Left colon (tissue), 2 donors: ENCODE data around the gene ZBTB25. TPM values are rescaled to one million over a fixed set of nuclear protein-coding genes. Genes with fewer than 3 reads are reported as not detected.

Source experiments
- ATAC-seq: fragments of 200-7000 bp; cut with Tn5 transposase; one replicate; pipeline ENCODE4 v1.9.1; 2020; ENCODE audit warnings: mild to moderate bottlenecking, moderate library complexity
- DNase-seq, 2 donors: peaks; one replicate each; pipeline ENCODE4 v3.0.0-alpha.2; 2020
- intact Hi-C, 2 donors: fragments of 100-400 bp; cut with DNase I in 1 of 2; cut with micrococcal nuclease in 1 of 2; formaldehyde crosslinking; loops; one replicate each; pipeline versions ENCODE4 v1.11.2 to v1.14.0; 2022; cut with DNase I, micrococcal nuclease
- total RNA-seq, 2 donors: library from RNA; stranded (reverse); fragmentation: NEBNext Ultra II Directional; extraction: Animal tissue kit (Norgen Biotek cat#: 25700); gene quantifications; one replicate each; pipeline ENCODE4 v1.2.1, GENCODE V29; 2021
- donor health status: DM: no; HTN: no; CAD: no.
- donor health status: DM: yes; HTN: yes; CAD: no.

Gene ZBTB25
- total RNA-seq, 2 donors from 2014 or later = 5.9 to 6.5 TPM

GRCh38 chr14:64459405-64460136 lies 44.1 kb downstream of the ZBTB25 start:
- intact Hi-C loops = no loop called here
- ATAC-seq (peak; percentile 56), DNase-seq (no peak)

DNA sequence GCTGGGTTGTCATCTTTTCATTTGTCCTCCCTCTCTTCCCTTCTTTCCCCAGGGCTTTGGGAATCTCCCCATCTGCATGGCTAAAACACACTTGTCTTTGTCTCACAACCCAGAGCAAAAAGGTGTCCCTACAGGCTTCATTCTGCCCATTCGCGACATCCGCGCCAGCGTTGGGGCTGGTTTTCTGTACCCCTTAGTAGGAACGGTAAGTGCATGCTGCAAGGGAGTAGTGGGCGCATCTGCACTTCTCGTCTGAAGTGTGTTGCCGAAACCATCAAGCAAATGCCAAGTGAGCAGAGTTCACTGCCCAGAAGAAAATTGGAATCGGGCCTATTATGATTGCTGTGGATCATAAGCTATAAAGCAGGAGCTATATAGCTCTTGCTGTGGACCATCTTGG lies 49.0 kb downstream of the ZBTB25 start:
- ATAC-seq (no peak), DNase-seq (no peak)
- intact Hi-C loops = no loop called here

- DNase-seq (no peak), ATAC-seq (no peak)
- intact Hi-C loops = no loop called here
Observed at GRCh38 chr14:64450255-64450654, 53.4 kb downstream of the ZBTB25 start.

DNA sequence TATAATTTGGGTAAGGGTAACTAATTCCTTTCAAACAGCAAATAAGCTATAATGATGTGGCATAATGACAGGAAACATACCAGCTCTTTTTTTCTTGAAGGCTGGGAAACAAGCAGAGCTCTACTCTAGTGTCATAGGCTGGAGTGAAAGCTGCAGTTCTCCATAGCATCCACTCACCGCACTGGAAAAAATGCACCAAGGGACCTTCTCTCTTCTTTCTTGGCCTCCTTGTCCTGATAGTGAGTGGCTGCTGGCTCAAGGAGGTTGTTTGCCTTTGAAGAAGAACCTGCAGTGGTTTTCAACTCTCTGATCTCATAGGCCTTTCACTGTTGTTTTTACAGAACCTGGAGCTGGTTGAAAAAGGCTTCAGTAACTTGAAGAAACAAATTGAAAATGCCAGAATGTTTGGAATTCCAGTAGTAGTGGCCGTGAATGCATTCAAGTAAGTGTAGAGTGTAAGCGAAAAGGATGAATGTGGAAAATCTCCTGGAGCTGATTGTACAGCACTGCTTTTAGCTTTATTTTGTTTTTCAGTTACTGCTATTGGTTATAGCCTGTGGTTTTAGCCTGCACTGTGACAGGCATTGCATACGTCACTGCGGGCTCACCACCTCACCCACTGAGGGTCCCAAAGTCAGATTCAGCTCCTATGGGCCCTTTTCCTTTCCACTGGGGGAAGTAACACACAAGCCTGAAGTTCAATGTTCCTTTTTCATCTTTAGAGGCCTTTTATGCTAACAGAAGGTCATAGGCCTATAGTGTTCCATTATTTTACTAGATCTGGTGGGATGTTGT lies 55.6 kb downstream of the ZBTB25 start:
- ATAC-seq (no peak), DNase-seq (no peak)
- intact Hi-C loops = no loop called here

- ATAC-seq (peak; percentile 21), DNase-seq (peak in 1 of 2 donors; percentile 20)
- intact Hi-C loops = no loop called here
Observed at GRCh38 chr14:64444984-64445845, 58.4 kb downstream of the ZBTB25 start.

- no peak for DNase-seq
- no peak for ATAC-seq
- intact Hi-C loops = no loop called here
Observed at GRCh38 chr14:64444140-64444539, 59.5 kb downstream of the ZBTB25 start.

GRCh38 chr14:64442300-64442988 lies 61.2 kb downstream of the ZBTB25 start:
- DNase-seq = no peak
- ATAC-seq = no peak
- intact Hi-C loops = no loop called here

DNA sequence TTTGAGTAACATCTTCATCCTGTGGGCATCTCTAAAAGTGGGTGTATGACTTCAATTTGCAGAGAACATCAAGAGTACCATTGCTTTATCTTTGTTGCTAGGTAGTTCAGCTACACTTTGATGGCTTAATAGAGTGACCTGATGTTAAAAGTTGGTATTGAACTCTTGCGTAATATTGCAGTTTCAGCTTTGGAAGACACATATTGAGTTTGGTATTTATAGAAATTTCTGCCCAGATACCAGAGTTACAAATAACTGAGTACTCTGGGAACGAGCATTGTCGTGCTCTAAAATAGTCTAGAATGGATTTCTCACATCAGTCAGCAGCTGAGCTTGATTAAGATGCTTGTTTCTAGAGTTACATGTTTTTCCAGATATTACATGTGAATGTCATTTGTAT lies 63.1 kb downstream of the ZBTB25 start:
- ATAC-seq (no peak), DNase-seq (no peak)
- intact Hi-C loops = no loop called here

GRCh38 chr14:64439141-64439540 lies 64.5 kb downstream of the ZBTB25 start:
- intact Hi-C loops = no loop called here
- DNase-seq (no peak), ATAC-seq (no peak)

DNA sequence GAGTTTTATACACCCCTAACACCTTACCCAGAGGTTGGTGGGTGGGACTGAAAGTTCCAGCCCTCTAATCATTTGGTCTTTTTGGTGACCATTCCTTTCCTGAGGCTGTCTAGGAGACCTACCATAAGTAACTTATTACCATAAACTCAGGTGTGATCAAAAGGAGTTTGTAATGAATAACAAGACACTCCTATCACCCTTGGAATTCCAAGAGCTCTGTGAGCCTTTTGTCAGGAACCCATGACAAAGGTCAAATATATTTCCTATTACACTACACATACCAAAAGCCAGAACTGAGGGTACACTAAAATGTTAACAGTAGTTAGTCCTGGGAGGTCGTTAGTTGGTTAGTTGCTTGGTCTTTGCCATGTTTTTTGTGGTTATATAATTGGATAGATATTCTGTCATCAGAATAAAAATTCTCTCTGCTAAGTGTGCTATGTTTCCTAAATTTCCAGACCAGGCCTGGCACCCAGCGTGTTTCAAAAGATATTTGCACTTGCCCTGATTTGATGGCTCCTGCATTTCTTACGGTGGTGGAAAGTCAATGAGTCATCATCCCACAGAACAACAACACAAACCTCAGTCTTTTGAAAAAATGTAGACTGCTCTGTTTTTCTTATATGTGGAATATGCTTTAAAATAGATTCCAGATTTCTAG lies 65.3 kb downstream of the ZBTB25 start:
- intact Hi-C loops = no loop called here
- ATAC-seq = peak; percentile 97
- DNase-seq = no peak

- DNase-seq (no peak), ATAC-seq (no peak)
- intact Hi-C loops = no loop called here
Observed at GRCh38 chr14:64434528-64434927, 69.1 kb downstream of the ZBTB25 start.

DNA sequence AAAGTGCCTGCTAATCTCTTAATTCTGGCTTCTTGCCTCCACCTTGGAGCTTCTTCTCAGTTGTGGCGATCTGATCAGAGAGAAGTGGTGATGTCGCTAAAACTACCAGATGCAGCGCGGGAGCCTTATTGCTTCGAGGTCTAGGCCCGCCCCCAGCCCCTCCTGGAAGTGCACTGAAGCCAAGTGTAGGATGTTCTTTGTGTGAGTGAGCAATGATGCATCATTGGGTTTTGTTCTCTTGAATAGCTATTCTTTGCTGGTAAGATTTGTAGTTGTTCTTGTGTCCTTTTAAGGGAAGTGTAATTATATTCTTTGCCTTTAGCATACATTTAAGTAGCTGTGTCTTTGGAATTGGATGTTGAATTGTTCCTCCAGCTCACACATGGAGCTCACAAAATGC lies 79.7 kb downstream of the ZBTB25 start:
- intact Hi-C loops = no loop called here
- ATAC-seq = no peak
- DNase-seq = no peak

- DNase-seq (no peak), ATAC-seq (no peak)
- intact Hi-C loops = no loop called here
Observed at GRCh38 chr14:64422756-64423155, 80.9 kb downstream of the ZBTB25 start.

GRCh38 chr14:64422005-64422404 lies 81.6 kb downstream of the ZBTB25 start:
- ATAC-seq (no peak), DNase-seq (no peak)
- intact Hi-C loops = no loop called here

DNA sequence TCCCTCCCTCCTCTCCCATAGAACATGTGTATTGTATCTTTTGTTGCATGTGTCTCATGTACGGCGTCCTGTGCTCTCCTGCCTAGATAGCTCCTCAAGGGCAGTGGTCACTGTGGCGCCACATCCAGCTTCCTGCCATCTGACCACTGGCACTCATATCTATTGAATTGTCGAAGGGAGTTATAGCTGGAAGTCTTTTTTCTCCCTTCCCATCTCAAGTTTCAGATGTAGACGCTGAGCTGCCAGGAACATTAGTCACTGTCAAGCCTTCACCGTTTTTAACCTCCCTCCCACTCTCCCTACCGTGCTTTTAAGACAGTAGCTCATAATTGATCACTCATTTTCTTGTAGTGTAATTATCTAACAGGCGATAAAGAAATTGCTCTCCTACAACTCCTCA lies 82.5 kb downstream of the ZBTB25 start:
- ATAC-seq (no peak), DNase-seq (no peak)
- intact Hi-C loops = no loop called here

GRCh38 chr14:64419003-64419402 lies 84.6 kb downstream of the ZBTB25 start:
- intact Hi-C loops = no loop called here
- DNase-seq = no peak
- no peak for ATAC-seq

DNA sequence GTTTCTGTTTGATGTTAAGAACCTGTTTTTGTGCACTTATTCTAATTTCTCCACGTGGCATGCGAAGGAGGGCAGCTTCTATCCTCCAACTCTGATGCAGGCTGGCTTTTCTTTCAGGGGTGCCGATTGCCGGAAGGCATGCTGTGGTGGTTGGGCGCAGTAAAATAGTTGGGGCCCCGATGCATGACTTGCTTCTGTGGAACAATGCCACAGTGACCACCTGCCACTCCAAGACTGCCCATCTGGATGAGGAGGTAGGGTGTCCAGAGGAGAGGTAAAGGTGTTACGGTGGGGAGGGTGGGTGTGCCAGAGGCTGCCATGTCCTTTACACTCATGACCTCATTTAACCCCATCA lies 85.9 kb downstream of the ZBTB25 start:
- intact Hi-C loops = no loop called here
- ATAC-seq = no peak

DNA sequence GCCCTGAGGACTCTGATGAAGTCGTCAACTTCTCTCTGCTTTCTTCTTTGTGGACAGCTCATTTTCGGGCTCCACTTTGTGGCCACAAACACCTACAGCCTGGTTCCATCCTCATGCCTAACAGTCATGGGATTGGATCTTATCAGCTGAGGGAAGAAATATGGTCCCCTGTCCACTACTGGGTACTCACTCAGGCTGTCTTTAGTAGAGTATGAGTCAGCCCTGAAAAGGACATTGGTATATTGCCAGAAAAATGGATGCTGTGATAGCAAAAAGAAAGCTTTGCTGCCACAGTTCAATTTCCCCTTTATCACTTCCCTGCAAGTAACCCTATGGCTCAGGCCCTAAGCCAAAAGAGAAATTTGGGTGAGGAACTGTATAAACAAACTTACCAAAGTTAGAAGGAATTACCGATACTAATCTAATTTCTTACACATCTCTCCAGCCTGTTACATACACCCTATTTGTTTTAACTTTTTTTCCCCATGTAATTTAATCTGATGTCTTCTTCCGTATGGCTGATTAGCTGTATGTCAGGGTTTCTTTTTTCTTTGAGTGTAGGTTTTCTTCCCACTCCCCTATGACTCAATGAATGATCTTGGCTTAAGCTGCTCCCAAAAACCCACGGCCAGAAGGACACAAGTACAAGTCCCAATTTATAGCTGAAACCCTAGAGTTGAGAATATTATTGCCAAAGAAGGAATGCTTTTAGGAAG lies 86.4 kb downstream of the ZBTB25 start:
- ATAC-seq = no peak
- intact Hi-C loops = no loop called here

More for the DNA sequence above, 85.9 kb downstream of the ZBTB25 start:
- no peak for DNase-seq

More for the DNA sequence above, 86.4 kb downstream of the ZBTB25 start:
- no peak for DNase-seq
